ENCODE data around the gene METAP1D.
"Not testable (repeated sequence)": the region's sequence is repeated elsewhere in the genome, so short reads cannot be mapped to it uniquely, and the experiment has no call there.

The METAP1D gene

DNA sequence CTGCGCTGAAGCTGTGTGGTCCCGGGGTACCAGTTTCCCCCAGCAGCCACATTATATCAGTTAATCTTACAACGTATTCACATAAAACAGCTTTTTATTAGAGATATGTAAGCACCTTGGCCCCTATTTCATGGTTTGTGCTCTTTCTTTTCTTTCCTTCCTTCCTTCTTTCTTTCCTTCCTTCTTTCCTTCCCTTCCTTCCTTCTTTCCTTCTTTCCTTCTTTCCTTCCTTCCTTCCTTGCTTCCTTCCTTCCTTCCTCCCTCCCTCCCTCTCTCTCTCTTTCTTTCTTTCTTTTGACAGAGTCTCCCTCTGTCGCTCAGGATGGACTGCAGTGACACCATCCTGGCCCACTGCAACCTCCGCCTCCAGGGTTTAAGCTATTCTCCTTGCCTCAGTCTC, 3.7 kb upstream of the METAP1D start:
- in situ Hi-C loops (cut with MboI; ENCODE audit: low sequenced_read_pairs) = no loop called here

DNA sequence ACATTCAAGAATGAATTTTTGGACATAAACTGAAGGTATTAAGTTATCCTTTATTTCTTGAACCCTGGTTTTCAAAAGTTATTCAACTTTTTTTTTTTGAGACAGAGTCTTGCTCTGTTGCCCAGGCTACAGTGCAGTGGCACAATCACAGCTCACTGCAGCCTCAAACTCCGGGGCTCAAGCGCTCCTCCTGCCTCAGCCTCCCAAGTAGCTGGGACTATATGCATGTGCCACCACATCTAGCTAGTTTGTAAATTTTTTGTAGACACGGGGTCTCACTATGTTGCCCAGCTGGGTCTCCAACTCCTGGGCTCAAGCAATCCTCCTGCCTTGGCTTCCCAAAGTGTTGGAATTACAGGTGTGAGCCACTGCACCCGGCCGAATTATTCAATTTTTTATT, 2.7 kb upstream of the METAP1D start:
- in situ Hi-C loops (cut with MboI; ENCODE audit: low sequenced_read_pairs) = not testable (repeated sequence)

DNA sequence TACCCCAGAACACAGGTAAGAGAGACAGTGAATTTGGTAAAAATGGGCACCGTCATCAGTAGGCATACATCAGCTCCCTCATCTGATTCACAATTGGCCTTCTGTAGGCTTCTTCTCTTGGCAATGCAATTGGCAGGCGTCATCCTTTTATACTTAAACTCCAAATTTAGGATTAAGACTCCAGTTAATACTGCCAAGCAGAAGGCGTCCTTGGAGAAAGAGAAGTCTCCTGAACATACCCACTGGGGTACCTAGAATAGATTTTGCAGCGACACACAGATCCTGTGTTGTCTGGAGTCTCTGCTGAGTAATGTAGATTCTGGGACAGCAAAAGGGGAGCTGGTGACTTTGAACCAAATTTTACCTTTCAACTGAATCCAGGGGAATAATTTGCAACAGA, 592 bp upstream of the METAP1D start:
- in situ Hi-C loops (cut with MboI; ENCODE audit: low sequenced_read_pairs) = no loop called here

DNA sequence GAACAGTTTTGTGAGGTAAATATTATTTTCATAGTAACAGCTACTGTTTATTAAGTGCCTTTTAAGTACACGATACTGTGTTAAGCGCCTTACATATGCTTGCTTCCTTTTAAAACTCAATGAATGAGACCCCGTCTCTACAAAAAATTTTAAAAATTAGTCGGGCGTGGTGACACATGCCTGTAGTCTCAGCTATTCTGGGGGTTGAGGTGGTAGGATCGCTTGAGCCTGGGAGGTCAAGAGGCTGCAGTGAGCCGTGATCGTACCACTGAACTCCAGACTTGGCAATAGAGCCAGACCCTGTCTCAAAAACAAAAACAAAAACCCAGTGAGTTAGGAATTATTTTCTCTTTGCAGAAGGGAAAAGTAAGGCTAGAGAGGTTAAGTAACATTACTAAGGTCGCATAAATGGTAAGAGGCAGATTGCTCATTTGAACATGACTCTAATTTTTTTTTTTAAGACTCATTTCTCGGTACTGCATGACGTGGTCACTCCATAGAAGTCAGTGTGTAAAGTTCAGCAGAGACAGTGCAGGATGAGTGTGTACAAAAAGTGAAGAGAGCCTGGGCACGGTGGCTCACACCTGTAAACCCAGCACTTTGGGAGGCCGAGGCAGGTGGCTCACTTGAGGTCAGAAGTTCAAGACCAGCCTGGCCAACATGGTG, 1.1 kb downstream of the METAP1D start:
- in situ Hi-C loops (cut with MboI; ENCODE audit: low sequenced_read_pairs) = no loop called here

DNA sequence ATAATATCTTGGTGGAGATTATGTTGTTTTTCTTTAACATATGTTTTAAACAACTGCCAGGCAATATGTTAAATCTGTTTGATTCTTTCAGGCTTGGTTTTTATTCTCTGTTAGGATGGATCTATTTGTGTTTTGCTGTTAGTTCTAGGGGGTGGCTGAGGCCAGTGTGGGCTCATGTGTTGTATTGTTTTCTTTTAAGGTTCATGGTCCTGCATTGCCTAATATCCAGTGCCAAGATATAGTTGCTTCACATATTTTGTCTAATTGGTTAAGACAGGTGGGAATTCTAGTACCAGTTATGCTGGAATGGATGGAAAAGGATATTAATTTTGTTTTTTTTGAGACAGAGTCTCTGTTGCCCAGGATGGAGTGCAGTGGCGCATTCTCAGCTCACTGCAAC, 7.6 kb downstream of the METAP1D start:
- in situ Hi-C loops (cut with MboI; ENCODE audit: low sequenced_read_pairs) = no loop called here

DNA sequence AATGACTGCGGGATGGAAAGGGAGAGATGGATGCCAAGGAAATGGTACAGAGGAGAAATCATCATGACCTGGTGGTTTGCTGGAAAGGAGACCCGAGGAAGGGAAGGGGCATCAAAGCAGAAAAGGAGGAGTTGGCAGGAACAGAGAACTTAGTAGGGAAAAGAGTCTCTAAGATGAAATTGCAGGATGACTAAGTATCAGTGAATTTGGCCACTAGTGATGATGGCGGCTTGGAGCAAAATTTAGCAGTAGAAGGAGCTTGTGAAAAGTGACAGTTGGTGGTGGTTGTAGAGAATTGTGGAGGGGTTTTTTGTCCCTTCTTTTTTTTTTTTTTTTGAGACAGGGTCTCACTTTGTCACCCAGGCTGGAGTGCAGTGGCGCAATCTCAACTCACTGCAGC, 10.1 kb downstream of the METAP1D start:
- in situ Hi-C loops (cut with MboI; ENCODE audit: low sequenced_read_pairs) = no loop called here

DNA sequence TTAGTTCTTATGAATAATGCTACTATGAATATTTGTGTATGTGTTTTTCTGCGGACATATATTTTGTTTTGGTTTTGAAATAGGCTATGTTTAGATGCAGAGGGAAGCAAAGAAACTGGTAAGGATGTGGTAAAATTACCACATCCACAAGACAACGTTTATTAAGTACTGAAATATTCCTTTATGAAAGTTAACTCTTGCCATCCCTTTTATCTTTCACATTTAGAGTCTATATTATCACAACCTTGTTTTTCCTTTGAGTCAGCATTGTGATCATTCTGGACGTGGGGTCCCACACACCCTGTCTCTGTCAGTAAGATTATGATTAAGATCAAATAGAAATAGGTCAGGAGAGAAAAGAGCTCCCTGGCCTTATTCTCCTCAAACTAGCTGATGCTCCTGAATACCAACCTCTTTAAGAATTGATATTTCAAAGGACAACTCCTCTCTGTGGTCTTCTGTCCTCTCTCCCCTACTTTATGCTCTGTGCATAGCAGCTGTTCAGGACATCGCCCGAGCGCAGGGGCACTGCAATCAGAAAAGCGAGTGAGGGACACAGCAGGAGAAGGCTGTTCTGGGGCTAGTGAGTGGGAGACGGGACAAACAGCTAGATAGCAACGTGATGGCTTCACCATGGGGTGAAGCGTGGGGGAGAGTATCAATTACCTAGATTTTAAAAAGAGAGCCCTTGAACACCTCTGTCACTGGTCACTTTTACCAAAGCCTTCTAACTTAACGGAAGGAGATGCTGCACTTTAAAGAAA, 12.2 kb downstream of the METAP1D start:
- in situ Hi-C loops (cut with MboI; ENCODE audit: low sequenced_read_pairs) = no loop called here

DNA sequence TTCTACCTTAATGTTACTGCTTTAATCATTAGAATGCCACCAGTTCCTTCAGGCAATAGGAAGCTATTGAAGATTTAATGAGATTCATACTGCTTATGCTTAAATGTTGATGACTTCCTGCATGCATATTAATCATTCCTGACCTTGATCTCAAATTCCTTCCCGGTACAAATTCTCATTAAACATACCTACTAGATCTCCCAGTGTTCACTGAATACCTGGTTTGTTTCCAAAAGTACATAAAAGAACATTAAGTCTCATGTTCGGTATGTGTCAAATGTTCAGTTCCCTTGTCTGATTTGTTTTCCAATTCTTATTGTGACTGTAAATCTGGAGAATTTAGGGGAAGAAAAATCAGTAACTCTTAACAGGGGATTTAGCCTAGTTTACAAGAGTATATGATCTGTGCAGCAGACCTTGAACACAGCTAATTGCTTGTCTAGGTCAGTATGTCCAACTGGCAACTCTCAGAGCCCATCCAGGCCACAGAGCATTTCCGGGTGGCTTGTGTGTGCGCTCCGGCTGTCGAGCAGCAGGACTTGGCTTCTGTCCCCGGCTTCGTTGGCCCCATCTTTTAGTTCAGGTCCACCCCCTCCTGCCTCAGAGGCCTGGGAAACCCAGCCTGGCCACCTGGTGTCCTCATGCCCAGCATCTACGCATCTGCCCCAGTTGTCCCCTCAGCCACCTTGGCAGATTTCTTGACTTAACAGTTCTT, 13.1 kb downstream of the METAP1D start:
- in situ Hi-C loops (cut with MboI; ENCODE audit: low sequenced_read_pairs) = no loop called here

DNA sequence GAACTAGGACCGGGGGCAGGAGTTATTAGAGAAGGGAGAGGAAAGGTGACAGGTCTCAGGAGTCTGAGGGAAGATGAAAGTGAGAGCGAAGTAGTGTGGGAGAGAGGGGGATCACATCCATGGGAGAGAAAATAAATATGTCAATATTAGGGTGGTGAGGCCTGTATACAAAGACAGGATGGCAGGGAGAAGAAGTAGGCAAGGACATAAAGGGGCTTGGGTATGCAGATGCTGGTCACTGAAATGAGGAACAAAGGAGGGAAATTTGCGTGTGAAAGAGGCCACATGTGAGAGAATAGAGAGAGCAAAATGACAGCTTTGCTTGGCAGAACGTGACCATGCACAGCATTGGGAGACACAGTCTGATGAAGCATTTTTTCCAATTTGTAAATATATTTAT, 13.6 kb downstream of the METAP1D start:
- in situ Hi-C loops (cut with MboI; ENCODE audit: low sequenced_read_pairs) = no loop called here

DNA sequence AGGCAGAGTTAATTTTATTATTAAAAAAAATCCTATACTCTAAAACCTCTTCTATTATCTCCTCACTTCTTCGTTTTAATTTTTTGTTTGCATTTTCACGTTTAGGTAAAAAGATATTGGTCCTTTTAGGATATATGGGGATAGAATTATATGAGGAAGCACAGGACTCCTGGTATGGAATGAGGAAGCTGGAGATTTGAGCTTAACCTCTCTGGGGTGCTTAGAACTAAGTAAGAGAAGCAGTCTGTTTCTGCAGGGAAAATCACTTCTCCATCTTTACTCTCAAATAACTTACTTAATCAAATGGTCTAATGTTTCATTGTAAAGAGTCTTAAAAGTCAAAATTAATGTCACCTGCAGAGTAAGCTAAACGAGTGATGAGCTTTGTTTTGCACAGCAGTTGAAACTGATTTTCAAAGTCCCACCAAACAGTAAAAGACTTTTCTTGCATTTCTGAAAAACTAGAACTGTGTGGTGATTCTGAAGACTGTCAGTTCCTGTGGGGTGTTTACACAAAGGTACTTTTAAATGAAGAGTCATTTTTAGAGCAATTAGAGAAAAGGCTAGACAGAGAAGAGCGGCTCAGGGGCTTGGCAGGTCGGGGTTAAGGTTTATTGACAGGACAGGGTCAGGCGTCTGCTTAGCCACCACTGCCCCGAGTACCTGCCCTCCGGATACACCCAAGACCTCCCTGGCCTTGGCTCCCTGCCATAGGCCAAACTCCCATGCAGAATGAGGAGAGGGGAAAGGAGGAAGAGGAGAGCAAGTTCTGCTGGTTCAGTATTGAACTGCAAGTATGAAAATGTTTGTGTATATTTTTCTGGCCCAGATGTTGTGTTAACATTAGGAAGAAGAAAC, 21.6 kb downstream of the METAP1D start:
- in situ Hi-C loops (cut with MboI; ENCODE audit: low sequenced_read_pairs) = no loop called here

DNA sequence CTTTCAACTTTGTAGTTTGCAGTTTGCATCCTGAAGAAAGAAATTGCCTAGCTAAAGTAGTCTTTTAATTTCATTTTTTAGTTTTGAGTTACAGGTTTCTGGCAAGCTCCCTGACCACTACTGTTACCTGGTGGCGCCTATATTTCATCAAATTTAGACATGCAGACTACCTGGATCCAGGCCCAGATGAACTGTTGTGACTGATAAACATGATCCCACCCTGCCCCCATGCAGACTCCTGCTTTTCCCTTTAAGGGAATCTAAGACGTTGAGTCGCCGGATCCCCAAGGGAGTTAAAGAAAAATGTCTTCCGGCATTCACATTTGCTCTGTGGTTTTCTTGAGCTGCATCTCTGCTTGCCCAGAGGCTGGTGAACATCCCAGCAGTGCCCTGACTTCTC, 22.2 kb downstream of the METAP1D start:
- in situ Hi-C loops (cut with MboI; ENCODE audit: low sequenced_read_pairs) = no loop called here

DNA sequence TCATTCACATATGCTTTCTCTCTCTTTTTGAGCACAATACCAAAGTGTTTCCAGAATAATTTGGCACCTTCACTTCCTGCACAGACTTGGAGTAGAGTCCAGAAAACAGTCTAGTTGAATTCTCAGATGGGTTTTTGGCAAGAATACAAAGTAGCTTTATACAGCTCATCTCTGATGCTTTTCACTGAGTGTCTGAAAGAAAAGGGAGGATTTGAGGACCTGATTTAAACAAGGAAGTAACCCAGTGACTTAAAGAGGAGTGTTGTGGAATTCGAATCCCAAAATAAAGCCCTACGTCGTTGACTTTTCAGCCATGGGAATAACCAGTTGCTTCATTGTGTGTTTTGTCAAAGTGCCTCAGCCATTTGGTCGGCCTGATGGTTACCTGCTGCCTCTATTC, 31.8 kb downstream of the METAP1D start:
- in situ Hi-C loops (cut with MboI; ENCODE audit: low sequenced_read_pairs) = no loop called here

DNA sequence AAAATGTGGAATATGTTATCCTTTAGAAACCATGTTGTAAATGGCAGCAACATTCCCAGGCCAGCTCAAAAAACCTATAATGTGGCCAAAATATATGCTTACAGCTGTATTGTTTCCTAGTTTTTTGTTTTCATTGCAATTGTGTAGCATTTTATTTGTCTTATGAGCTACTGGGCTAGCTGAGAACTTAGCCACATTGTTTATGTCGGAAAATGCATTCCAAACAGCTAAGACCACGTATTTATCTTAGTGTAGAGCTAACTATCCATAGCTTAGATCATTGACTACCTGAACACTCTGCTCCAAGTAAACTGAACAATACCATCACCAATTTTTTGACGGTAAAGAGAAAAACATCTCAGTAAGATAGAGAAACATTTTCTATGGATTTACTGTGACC, 38.4 kb downstream of the METAP1D start:
- in situ Hi-C loops (cut with MboI; ENCODE audit: low sequenced_read_pairs) = no loop called here

DNA sequence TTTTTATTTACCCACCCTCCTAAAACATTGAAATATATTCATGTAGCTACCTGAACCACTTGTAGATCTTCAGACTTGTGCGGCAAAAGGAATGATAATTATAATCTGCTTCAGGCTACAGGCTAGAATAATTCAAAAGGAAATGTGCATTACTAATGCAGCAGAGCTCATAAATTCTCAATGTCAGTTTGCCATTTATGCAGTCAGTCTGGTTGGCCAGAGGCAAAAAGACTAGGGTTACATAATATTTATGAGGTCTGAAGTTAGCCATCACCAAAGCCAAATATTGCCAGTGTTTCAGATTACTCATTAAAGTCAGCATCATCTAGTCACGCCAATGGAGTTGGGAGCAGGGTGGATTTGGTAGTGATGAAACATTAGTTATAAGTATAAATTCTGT, 38.9 kb downstream of the METAP1D start:
- in situ Hi-C loops (cut with MboI; ENCODE audit: low sequenced_read_pairs) = no loop called here

DNA sequence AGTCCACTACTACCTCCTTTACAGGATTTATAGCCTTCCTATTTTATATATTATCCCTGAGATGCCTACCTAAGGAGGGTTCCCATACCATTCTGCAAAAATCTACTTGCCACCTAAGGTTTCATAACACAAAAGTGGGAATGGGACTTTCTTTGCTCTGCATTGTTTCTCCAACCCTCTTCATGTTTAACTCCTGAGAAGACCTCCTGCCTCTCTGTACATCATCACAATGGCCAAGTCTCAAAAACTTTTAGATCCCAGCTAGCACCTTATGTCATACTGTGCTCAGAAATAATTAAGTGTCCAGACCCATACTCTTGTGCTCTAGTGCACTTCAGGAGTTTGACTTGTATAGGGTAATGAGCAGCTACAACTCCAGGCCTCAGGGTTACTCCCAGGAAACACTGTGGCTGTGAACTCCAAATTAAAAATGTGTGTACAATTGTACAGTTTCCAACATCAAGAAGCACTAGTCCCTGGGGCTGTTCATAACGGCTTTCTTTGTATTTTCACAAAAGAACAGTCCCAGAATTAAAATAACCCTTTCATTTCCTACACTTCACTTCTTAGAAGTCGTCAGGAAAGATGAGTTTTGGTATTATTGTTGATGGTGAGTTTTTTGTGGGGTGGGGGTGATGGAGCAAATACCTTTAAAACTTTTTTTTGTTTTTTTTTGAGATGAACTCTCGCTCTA, 39.4 kb downstream of the METAP1D start:
- in situ Hi-C loops (cut with MboI; ENCODE audit: low sequenced_read_pairs) = no loop called here

DNA sequence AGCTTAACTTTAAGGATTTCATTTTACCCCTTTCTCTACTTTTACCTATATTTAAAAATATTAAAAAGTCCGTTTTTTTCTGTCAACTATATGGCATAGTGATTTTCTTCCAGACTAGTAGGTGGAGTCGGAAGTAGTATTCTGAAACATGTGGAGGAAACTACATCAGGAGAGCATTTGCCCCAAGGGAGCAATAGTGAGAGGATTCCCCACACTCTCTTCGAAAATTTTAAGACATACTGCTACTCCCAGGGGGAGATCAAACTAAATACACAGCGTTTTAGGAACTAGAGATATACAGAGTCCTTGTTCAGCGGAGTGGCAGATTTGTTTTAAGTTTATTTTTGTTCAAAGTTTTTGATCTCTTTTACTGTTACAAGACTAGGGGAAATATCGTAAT, 40.6 kb downstream of the METAP1D start:
- in situ Hi-C loops (cut with MboI; ENCODE audit: low sequenced_read_pairs) = no loop called here

DNA sequence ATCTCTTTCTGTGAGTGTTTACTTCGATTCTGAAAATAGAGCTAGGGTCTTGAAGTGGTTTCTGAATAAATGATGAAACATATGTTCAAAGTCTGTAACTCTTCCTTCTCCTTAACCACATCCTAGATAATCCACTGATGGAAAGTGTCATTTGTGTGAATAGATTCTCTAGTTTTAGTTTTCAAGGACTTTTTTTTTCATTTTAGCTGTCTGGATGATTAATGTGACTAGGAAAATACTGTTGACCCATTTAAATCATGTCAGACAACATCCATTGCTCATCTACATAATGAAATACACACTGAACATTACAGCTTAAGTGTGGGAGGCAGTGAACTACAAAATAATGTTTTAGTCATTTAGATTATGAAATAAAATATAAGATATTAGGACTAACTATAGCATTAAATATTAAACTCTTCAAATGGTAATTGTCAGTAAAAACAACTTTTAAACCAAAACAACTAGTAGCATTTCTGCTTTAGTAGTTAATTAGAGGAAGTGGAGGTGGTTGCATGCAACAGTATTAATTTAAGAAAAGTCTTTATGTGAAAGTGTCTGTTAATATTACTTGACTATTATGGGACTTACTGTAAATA, 46.4 kb downstream of the METAP1D start:
- in situ Hi-C loops (cut with MboI; ENCODE audit: low sequenced_read_pairs) = no loop called here

DNA sequence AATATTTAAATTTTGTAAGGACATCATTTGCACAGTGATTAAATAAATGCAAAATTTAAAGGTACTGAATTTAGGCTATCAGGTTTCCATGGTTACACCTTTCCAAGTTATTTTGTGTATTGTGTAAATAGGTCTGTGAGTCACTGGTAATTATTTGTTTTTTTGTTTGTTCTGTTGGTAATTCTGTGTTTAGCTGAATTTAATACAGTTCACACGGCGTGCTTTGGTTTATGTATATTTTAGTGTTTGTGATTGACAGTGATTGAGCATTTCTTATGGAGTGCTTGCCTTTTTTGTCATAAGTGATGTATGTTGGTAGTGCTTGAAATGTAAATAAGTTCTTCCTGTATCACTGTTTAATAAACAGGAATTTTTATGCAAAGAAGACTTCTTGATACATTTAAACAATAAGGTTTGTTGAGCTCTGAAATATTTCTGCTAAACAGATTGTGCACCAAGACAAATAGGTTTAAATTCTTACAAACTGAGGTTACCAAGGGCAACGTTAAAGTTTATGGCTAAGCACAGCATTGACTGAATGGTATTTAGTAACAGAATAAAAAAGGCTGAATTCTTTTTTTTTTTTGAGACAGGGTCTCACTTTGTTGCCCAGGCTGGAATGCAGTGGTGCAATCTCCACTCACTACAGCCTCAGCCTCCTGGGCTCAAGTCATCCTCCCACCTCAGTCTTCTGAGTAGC, 47.3 kb downstream of the METAP1D start:
- in situ Hi-C loops (cut with MboI; ENCODE audit: low sequenced_read_pairs) = no loop called here
